DMS153 treated with DMSO at 0.1 percent for 48 hours (cell line): Measurements from ENCODE around the gene CAPG.
A peak's percentile ranks its signal among the peaks of the same experiment; 100 is the strongest.
"Not testable (repeated sequence)": the region's sequence is repeated elsewhere in the genome, so short reads cannot be mapped to it uniquely, and the experiment has no call there.

Source experiments
- DNase-seq: peaks from one replicate; lab custom pipeline; 2025; ENCODE audit not compliant: unreplicated experiment; lab: John Stamatoyannopoulos, UW

Gene CAPG

GRCh38 chr2:85367180-85367579 is 43.0 kb downstream of the CAPG start:
- DNase-seq = no peak

DNA sequence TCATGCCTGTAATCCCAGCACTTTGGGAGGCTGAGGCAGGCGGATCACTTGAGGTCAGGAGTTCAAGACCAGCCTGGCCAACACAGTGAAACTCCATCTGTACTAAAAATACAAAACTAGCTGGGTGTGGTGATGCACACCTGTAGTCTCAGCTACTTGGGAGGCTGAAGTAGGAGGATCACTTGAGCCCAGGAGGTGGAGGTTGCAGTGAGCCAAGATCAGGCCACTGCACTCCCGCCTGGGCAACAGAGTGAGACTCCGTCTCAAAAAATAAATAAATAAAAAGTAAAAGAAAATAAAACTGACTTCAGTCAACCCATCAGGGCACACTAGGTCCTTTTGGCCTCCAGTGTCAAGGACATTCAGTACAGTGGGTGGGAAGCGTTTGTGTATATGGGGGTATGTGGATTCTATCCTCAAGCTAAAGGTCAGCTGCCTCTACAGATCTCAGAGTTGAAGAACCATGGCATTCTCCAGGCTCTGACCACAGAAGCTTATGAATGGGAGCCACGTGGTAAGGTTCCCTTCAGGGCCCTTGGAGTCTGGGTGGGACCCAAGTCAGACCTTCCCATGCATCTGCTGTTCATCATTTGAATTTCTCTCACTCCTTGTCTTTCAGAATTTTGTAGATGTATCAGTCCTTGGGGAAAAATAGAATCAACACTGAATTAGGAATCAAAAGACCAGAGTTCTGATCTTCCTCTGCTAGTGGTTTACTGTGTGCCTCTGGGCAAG is 47.3 kb downstream of the CAPG start:
- DNase-seq = not testable (repeated sequence)

- DNase-seq = no peak
Observed at GRCh38 chr2:85357736-85358135, 52.4 kb downstream of the CAPG start.

DNA sequence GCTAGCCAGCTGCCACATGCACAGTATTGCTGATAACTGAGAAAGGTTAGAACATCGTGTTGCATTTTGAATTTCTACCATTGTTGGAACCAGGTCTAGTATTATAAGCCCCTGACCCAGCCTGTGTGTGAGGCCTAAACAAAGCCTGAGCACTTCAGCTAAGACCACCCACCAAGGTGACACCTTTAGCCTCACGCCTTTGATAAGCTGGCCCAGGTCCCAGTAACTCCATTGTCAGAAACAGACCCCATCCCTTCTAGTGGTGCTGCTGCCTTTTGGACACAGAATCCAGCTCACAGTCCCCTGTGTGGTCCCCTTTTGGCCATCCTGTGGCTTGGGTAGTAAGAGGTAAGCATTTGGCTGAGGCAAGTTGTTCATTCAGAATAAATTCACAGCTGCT is 54.0 kb downstream of the CAPG start:
- no peak for DNase-seq

- DNase-seq = no peak
Observed at GRCh38 chr2:85355521-85355920, 54.6 kb downstream of the CAPG start.

DNA sequence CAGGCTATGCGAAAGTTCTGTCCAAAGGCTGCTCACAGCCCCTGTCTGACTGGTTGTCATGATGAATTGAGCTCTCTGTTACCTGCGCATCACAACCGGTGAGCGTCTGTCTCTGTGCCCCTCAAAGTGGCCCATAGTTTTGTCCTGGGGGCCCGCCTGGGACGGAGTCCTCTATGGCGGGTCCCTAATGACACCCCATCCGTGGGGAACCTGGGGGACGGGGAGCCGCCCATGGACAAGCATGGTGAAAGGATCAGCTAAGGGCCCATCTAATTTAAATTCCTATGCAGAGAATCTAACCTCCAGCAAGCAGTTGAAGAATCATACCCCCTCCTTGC is 55.1 kb downstream of the CAPG start:
- DNase-seq = no peak

DNA sequence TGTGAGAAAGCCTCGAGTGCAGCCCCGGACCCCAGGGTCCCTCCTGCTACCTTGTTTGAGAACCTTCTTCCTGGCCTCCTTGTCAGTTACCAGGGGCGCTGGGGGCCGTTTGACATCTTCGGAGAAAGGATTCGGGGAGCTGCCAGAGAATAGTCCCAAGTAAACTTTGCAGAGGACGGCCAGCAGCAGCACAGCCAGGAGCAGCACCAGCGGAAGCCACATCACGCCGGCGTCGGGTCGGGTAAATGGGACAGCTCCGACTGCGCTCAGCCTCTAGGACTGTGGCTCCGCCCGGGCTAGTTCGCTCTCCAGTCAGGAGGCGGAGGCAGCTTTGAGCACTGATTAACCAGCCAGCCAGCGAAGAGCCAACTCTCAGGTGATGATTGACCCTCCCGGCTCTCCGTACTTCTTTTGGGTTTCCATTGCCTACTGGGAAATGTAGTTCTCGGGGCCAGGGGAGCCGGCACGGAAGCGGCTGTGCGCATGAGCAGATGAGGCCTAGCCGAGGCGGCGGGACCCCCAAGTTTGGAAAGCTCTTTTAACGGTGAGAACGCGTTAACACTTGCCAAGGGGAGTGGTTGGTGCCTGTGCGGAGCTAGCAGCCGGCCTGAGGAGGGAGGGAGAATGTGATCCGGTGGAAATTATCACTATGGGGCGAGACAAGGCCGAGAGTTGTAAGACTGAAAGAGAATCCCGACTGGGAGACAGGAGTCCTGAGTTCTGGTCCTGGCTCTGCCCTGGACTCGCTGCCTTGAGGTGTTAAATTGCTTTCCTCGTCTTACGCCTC is 55.7 kb downstream of the CAPG start, which contains the start of the genes ELMOD3 and RETSAT:
Gene ELMOD3, plus strand, starts transcription at position 484 of the 787 bp plus-strand sequence. CDS start 2,430 bp downstream, outside the sequence.
Gene RETSAT, minus strand, starts transcription at position 243 of the 787 bp plus-strand sequence. Its CDS starts 21 bp downstream, at position 222.
- peak; percentile 96 for DNase-seq

DNA sequence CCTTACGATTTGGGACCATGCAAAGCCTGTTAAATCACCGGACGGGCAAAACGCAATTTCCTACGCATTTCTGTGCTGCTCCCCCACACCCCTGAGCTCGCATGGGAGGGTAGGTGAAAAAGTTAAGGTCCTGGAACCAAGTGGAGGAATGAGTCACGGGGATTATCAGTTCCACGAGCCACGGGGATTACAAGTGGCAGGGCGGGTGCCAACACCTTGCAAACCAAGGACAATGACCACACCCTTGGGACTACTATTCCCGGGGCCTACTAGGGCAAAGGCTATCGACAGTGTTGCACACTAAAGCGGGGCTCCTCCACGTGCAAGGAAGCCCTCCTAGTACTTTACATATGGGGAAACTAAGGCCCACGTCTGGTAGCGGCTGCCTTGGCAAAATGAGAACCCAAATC is 56.3 kb downstream of the CAPG start:
- peak; percentile 38 for DNase-seq

DNA sequence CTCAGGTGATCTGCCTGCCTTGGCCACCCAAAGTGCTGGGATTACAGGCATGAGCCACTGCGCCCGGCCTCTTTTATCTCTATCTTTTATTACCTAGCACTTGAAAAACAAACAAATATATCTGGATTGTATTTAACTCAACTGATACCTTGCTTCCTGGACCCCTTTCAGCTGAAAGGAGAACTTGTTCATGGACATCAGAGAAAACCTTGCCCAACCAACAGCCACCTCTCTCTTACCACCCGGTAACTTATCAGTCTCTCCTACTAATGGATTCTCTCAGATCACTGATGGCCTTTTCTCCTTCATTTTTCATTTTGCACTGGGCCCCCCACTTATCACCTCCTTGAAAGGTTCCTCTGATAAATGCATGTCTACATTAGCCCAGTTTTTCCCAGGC is 62.6 kb downstream of the CAPG start:
- DNase-seq = no peak
